HG03521 (cell line): ENCODE measurements around the gene PLCG2.

Experiments used
- ATAC-seq: cut with Tn5 transposase; IDR thresholded peaks from one replicate; pipeline ENCODE4 v1.9.1; 2021; ENCODE audit warnings: mild to moderate bottlenecking, moderate library complexity; ENCODE audit not compliant: unreplicated experiment

PLCG2 gene

GRCh38 chr16:81814751-81815428 lies 35.8 kb downstream of the PLCG2 start:
- ATAC-seq, result no peak

GRCh38 chr16:81815429-81815766 lies 36.3 kb downstream of the PLCG2 start:
- ATAC-seq, result no peak

- ATAC-seq, result no peak
Measured at GRCh38 chr16:81816351-81816750, 37.3 kb downstream of the PLCG2 start.

GRCh38 chr16:81816793-81817210 lies 37.7 kb downstream of the PLCG2 start:
- no peak for ATAC-seq

GRCh38 chr16:81817296-81817695 lies 38.2 kb downstream of the PLCG2 start:
- peak; percentile 38 for ATAC-seq

- peak; percentile 33 for ATAC-seq
Measured at GRCh38 chr16:81817789-81818567, 38.9 kb downstream of the PLCG2 start.

- no peak for ATAC-seq
Measured at GRCh38 chr16:81818568-81818896, 39.4 kb downstream of the PLCG2 start.

GRCh38 chr16:81818905-81819304 lies 39.8 kb downstream of the PLCG2 start:
- ATAC-seq, result no peak

GRCh38 chr16:81821436-81822128 lies 42.5 kb downstream of the PLCG2 start:
- peak; percentile 35 for ATAC-seq

GRCh38 chr16:81823111-81823510 lies 44.0 kb downstream of the PLCG2 start:
- peak; percentile 45 for ATAC-seq

- ATAC-seq, result no peak
Measured at GRCh38 chr16:81823734-81824133, 44.6 kb downstream of the PLCG2 start.

GRCh38 chr16:81826523-81826922 lies 47.4 kb downstream of the PLCG2 start:
- no peak for ATAC-seq

- ATAC-seq, result no peak
Measured at GRCh38 chr16:81830845-81831540, 51.9 kb downstream of the PLCG2 start.

- peak; percentile 70 for ATAC-seq
Measured at GRCh38 chr16:81831722-81832126, 52.6 kb downstream of the PLCG2 start.

GRCh38 chr16:81832801-81833547 lies 53.9 kb downstream of the PLCG2 start:
- ATAC-seq, result no peak

- no peak for ATAC-seq
Measured at GRCh38 chr16:81833751-81834150, 54.7 kb downstream of the PLCG2 start.

GRCh38 chr16:81834868-81835267 lies 55.8 kb downstream of the PLCG2 start:
- ATAC-seq, result no peak

GRCh38 chr16:81836279-81837054 lies 57.4 kb downstream of the PLCG2 start:
- ATAC-seq, result peak; percentile 62

- no peak for ATAC-seq
Measured at GRCh38 chr16:81837312-81837751, 58.2 kb downstream of the PLCG2 start.

GRCh38 chr16:81838794-81839193 lies 59.7 kb downstream of the PLCG2 start:
- ATAC-seq, result no peak
